Keratinocyte (primary cell): Measurements from ENCODE around the gene PARVA.

Experiments used
- CTCF ChIP-seq, 3 experiments: IDR thresholded peaks in 1 of 3; conservative IDR thresholded peaks in 1 of 3; optimal IDR thresholded peaks in 1 of 3; 2 replicates in 2 of 3; 3 replicates in 1 of 3; pipeline versions ENCODE3 to v1.5.1; 2011; ENCODE audit warnings: low read length in 3 of 3, mild to moderate bottlenecking in 3 of 3, moderate library complexity in 2 of 3, control low read depth in 1 of 3, inconsistent platforms in 1 of 3; ENCODE audit not compliant: insufficient read depth in 2 of 3; ENCODE audit errors: extremely low read depth in 1 of 3
- EZH2 ChIP-seq: IDR thresholded peaks from one replicate; pipeline ENCODE4 v1.6.1; 2012; ENCODE audit warnings: inconsistent platforms, mild to moderate bottlenecking, low read length, moderate library complexity

GRCh38 chr11:12525466-12526055, 148.2 kb downstream of the PARVA start:
- TF ChIP-seq CTCF (optimal IDR thresholded peaks at IDR 0.05 in 1 of 3, IDR thresholded peaks at IDR 0.05 in 1 of 3, conservative IDR thresholded peaks at IDR 0.05 in 1 of 3; ENCODE audit: extremely low read depth in 1 of 3, insufficient read depth in 2 of 3, low read length in 3 of 3) (no peak), EZH2 (no peak)
